HK-2 (cell line): Measurements from ENCODE around the gene LSS.

Experiments used
- DNase-seq: peaks from one replicate; pipeline ENCODE4 v3.0.0-alpha.2; 2018; ENCODE audit not compliant: unreplicated experiment

Gene LSS

GRCh38 chr21:46228345-46229051, at the start of gene LSS:
Gene LSS, minus strand, starts transcription at chr21:46228774. Its CDS starts 29 bp downstream, at chr21:46228745.
- DNase-seq = peak; percentile 95

DNA sequence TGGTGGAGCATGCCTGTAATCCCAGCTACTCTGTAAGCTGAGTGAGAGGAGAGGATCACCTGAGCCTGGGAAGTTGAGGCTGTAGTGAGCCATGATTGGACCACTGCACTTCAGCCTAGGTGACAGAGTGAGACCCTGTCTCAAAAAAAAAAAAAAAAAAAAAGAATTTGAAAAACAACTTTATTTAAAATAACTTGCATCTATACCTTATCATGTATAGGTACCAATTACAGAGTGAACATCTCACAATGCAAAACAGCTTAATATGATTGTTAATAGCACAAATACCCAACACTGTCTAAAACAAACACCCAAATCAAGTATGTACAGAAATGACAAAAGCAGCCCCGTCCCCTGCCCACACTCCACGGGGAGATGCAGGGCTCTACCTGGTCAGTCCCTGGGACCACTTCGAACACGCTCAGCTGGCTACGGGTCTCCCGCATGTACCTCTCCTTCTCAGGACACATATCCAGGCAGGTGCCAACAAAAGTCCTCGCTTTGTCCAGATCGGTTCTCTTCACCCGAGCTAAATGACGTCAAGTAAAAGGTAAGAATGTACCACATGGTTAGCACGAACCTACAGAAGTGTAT, 46.3 kb upstream of the LSS start:
- DNase-seq = no peak

DNA sequence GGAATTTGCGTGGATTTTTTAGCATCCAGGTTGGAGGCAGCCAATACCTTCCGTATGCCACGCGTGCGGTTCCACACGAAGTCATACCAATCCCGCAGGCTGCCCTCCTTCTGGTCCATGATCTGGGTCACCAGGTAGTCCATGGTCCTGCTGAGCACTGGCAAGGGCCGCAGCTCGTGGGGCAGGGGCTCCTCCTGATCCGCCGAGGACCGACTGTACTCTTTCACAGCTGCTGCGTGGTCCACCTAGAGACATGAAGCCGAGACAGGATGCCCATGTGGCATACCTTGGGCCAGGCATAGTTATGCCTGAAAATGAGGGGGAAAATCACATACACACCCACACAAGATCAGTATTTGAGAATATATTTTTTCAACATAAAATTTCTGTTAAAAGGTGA, 44.8 kb upstream of the LSS start:
- DNase-seq = no peak

DNA sequence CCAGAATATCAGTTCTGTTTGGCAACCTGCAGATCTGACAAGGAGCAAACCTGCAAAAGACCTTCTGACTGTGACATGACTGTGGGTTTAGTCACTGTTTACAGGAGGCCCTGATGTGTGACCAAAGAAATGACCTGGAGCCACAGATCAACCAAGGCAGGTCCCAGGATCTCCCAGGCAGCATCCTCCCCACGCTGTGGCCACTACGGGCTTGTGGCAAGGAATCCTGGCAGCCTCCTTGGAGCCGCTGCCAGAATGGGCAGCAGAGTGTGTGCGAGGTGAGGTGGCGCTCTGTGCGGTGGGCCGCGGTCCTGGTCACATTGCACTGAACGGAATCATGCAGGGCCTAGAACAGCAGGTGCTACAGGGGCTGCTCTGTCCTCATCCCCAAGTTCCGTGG, 40.9 kb upstream of the LSS start:
- peak; percentile 86 for DNase-seq

DNA sequence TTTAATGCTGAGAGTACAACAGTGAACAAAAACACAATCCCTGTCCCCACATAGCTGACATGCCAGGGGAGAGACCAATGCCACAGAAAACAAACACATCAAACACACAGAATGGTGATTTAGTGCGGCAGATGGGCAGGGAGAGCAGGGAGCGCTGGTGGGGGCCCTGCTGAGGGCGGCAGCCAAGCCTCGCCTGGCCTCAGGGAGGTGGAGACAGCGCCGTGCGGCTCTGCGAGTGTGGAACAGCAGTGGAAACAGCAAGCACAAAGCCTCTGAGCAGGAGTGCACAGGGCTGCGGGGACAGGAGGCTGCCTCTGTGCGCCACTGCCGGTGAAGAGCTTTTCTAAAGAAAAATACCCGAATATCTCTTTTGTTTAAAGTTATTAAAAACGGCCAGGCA, 39.8 kb upstream of the LSS start:
- DNase-seq = no peak

DNA sequence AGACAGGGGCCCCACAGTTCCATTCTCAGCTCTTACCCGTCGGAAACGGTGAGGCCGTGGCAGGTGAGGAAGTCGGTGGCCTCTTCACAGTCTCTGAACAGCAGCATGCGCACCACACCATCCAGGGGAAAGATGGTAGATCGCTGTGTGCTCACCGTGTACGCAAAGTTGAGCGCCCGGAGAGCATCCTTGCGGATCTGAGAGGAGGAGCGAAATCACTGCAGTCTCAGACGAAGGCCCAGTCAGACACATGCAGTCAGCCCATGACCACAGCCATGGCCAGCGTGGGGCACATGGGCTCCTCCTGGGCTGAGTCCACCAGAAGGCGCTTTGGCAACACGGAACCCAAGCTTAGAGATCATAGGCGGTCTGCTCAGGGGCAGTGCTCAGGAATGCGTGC, 38.4 kb upstream of the LSS start:
- no peak for DNase-seq

DNA sequence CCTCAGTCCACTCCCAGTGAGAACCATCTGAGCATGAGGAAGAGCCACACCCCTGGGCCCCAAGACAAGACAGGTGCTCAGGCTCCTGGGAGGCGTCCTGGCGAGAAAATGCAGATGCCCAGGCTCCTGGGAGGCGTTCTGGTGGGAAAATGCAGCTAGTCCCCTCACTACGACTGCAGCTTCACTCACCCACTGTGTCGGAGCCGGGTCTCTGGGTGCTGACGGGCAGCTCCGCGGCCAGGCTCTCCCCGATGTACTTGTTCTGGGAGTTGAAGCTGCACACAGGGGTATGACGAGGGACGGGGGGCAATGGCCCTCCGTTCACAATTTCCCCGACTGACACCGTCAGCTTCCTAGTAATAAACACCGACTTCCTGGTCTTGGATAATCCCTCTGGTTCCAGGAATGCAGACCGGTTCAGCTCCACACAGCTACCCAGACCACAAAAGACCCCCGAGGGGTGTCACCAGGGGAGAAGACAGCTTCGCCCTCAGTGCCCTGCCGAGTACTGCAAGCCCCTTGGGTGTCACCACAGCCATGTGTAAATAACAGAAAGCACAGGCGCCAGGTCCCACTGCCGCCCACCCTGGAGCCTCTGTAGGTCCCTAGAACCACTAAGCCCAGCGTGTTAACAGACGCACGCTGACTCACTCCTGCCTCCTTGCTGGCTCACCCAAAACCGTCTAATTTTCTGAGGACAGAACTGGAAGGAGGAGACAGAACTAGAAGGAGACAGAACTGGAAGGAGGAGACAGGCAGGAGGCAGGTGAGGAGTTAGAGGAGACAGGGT, 37.4 kb upstream of the LSS start:
- no peak for DNase-seq

DNA sequence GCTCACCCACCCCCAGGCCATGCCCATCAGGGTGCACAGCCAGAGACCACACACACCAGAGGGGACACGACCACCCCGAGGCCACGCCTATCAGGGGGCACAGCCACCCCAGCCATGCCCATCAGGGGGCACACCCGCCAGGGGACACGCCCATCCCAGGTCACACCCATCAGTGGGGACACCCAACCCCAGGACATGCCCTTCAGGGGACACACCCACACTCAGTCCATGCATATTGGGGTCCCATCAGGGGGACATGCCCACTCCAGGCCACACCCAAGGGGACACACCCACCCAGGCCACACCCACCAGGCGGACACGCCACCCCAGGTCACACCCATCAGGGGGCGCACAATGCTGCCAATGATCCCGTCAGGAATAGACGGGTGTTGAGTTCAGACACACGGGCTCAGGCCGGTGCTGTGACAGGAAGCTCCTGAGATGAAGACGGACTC, 36.1 kb upstream of the LSS start:
- DNase-seq = no peak

DNA sequence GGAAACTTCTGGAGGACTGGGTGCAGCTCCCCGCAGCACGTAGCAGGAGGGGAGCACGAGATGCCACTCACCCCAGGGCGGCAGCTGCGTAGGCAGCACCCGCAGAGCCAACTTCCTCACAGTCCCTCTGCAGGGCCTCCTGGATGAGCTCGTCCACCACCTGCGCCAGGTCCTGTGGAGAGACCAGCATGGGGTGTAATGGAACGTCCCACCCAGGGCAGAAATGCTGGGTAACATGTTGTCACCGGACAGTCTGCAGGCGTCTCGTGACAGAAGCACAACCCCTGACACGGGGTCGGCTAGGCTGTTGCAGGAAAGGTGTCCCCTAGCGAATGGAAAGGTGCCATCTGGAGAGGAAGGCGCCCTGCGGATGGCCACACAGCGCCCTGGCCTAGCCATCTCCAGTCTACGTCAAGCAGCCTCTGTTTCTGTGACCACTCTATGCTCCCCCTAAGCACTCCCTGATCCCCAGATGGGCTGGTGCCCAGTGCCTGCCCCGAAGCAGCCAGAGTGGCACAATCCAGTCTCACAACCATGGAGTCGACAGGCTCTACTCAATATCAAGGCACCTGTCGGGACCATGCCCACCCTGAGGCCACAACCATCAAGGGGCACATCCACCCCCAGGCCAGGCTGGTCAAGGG, 35.6 kb upstream of the LSS start:
- DNase-seq = no peak

- DNase-seq = no peak
Observed at GRCh38 chr21:46256501-46256994, 28.0 kb upstream of the LSS start.

DNA sequence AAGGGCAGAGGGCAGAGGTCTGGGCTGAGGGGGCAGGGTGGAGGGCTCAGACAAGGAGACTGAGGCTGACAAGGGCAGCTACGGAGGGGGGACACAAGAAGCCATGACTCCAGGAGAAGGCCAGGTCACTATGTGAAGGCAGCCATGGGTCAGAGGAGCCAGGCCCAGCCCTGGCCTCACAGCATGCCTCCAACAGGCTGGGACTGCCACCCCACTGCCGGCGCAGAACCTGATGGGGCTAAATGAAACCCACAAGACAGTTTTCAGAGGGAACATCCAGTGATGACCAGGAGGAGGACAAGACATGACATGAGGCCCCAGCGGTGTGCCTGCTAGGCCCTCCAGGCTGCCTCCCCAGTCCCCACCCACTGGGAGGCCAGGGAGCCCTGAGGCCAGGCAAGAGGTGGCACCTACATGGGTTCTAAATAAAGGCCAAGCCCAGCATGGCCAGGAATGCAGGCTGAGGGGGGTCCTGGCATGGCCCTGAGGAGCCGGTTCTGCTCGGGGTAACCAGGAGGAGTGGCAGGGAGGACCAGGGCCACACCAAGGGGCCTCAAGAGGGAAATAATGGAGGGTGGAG, 27.3 kb upstream of the LSS start:
- no peak for DNase-seq

DNA sequence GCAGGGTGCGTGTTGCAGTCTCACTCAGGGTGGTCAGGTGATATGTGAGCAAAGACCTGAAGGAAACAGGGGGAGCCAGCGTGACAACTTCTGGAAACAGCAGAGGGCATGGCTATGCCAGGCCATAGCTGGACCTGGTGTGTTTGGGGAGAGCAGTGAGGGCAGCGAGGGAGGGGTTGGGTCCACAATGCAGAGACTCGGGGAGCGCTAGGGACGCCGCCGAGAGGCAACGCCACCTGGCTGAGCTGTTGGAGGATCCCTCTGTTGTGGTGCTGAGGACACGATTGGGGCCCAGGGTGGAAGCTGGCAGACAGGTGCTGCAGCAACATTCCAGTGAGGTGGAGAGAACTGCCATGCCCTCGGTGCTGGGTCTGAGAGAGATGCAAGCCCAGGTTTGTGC, 26.6 kb upstream of the LSS start:
- DNase-seq = no peak

DNA sequence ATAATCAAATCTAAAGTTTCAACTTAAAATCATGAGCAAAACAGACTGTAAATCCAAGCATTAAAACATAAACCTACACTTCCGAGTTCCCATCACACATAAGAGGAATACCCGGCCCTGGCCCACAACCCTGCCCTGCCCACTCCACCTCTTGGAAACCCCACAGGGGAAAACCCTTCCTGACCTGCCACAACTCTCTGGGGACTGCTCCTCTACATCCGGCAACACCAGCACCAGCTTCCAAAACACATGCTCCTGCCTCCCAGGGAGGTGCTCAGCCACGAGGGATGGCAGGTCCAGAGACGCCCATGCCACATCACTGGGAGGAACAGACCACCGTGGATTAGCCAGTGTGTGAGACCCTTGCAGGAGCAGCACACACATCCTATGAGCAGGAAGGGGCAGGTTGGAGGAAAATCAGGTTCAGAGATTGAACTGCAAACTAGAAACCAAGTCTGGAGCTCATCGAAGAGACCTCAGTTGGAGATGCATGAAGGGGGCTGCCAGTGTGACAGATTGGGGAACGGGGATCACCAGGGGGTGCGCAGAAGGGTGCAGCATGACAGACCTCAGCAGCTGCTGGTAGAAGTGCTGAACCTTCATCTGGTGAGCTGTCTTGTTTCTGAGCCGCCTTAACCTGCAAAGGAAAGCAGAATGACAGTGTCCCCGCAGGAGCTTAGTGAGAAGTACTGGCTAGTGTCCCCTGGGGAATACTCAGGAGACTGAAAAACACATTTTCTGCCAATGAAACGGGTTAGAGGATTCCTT, 25.8 kb upstream of the LSS start:
- no peak for DNase-seq

GRCh38 chr21:46253610-46254124, 25.1 kb upstream of the LSS start:
- no peak for DNase-seq

DNA sequence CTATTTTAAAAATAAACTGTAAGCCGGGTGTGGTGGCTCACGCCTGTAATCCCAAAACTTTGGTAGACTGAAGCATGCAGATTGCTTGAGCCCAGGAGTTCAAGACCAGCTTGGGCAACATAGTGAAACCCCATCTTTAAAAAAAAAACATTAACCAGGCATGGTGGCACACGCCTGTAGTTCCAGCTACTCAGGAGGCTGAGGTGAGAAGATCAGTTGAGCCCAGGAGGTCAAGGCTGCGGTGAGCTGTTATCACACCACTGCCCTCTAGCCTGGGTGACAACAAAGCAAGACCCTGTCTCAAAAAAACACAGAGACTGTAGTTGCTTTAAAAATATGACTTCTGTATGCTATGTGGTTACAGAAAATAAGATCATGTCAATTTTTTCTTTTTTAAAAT, 24.3 kb upstream of the LSS start:
- no peak for DNase-seq

DNA sequence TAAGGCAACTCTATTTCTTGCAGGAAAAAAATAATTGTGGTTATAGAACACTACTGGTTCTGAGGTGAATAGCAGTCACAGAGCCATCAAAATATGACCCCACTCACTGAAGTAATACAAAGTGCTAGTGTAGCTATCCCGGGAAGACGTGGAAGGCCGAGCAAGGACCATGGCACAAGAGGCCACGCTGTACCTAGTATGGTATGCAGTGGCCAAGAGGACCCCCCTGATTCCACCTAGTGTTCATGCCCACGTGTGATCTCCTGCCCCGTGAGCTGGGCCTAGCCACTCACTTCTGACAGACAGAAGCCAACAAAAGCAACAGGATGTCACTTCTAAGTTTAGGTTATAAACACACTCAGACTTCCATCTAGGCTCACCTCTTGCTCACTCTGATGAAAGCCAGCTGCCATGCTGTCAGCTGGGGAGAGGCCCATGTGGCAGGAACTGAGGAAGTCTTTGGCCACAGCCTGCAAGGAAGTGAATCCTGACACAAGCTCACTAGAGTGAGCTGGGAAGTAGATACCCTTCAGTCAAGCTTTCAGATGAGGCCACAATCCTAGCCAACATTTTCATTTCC, 21.7 kb upstream of the LSS start:
- no peak for DNase-seq

DNA sequence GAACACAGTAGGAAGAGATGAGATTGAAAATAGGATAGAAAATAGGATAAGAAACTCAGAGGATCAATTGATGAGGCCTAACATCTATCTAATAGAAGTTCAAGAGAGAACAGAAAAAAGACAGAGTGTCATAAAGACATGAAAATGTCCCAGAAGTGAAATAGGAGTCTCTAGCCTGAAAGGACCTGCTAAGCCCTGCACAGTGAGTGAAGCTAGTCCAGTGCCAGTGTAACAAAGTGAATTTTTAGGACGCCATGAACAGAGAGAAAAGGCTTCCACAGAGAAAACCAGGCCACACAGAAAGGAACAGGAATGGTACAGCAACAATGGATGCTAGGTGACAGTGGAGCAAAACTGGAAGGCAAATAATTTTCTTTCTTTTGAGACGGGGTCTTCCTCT, 20.3 kb upstream of the LSS start:
- DNase-seq = no peak

- no peak for DNase-seq
Observed at GRCh38 chr21:46248422-46248782, 19.8 kb upstream of the LSS start.

DNA sequence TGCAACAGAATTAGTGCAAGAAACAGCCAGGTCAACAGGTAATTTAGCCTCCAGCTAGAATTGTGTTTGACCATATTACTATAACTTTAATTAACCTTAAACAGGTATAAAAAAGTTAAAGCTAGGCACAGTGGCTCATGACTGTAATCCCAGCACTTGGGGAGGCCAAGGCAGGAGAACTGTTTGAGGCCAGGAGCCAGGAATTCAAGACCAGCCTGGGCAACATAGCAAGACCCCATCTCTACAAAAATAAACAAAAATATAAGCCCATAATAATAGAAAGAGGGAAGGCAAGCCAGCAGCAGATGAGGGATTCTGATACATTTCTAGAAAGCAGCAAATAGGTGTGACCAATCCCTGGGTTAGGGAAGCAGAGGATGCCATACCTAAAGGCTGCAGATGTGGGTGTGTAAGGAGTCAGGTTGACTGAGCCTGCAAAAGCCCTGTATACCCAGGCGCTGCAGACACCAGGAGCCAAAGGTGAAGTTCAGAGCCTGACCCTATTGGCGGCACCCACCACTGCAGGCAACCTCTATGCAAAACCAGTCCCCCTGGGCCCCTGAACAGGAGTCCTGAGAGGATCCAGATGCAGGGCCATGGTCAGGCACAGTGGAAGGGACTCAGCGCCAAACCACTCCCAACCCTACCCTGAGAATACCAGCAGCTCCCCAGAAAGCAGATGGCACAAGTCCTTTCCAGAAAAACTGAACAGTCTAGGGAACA, 19.3 kb upstream of the LSS start:
- no peak for DNase-seq

DNA sequence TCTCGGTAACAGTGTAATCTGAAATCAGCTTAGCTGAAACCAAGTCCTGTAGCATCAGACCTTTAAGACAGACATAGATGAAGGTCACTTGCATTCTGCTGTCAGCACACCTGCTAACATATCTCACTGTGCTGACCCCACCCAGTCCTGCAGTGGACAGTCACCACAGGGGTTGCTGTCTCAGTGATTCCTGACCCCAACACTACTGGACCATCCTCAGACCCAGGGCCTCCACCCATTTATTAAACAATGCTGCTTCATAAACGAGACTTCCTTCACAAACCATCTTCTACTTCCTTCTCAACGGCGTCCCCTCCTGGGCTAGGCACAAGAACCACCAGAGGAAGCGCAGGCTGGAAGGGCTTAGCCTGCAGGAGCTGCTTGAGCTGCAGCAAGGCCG, 17.8 kb upstream of the LSS start:
- DNase-seq = no peak
